Keratinocyte (primary cell): Measurements from ENCODE around the gene ZNF839. TPM values are rescaled to one million over a fixed set of nuclear protein-coding genes. Genes with fewer than 3 reads are reported as not detected.
"Not testable (repeated sequence)": the region's sequence is repeated elsewhere in the genome, so short reads cannot be mapped to it uniquely, and the experiment has no call there.

Experiments
- DNase-seq: peaks from one replicate; pipeline ENCODE4 v3.0.0-alpha.2; 2011; ENCODE audit warnings: low read depth, missing footprints, low spot score
- FAIRE-seq: peaks from 2 replicates; lab custom pipeline; 2011; peaks lifted over from hg19 to GRCh38; lab: Jason Lieb, UNC
- H2AFZ ChIP-seq: 2 replicates; pipeline ENCODE4 v1.6.0; 2012; ENCODE audit warnings: low read length, control low read depth, inconsistent platforms; ENCODE audit not compliant: control insufficient read depth
- H3K27ac ChIP-seq: 2 replicates; pipeline ENCODE4 v1.5.1; 2011; ENCODE audit warnings: low read length; ENCODE audit not compliant: control insufficient read depth, insufficient read depth
- H3K27me3 ChIP-seq: 3 replicates; pipeline ENCODE4 v1.6.0; 2011; ENCODE audit warnings: low read length; ENCODE audit not compliant: control insufficient read depth, insufficient read depth; ENCODE audit errors: extremely low read depth
- H3K36me3 ChIP-seq, 2 experiments: 2 replicates in 1 of 2; 3 replicates in 1 of 2; pipeline ENCODE4 v1.5.1; 2011; ENCODE audit warnings: low read length in 2 of 2, mild to moderate bottlenecking in 1 of 2; ENCODE audit not compliant: control insufficient read depth in 2 of 2, insufficient read depth in 2 of 2; ENCODE audit errors: extremely low read depth in 1 of 2
- H3K4me1 ChIP-seq: 3 replicates; pipeline ENCODE4 v1.5.1; 2011; ENCODE audit warnings: low read length; ENCODE audit not compliant: control insufficient read depth, insufficient read depth; ENCODE audit errors: extremely low read depth
- H3K4me2 ChIP-seq: 3 replicates; pipeline ENCODE4 v1.6.0; 2011; ENCODE audit warnings: low read depth, low read length; ENCODE audit not compliant: control insufficient read depth, insufficient read depth; ENCODE audit errors: extremely low read depth
- H3K4me3 ChIP-seq, 3 experiments: fragments of 200-600 bp in 1 of 3; sonication (generic) in 1 of 3; 2 replicates in 2 of 3; 3 replicates in 1 of 3; pipeline ENCODE4 v1.5.1; 2011 to 2016; ENCODE audit warnings: low read length in 3 of 3, mild to moderate bottlenecking in 3 of 3, control low read depth in 2 of 3, inconsistent platforms in 1 of 3, low read depth in 1 of 3, mixed read lengths in 1 of 3, mixed run types in 1 of 3, moderate library complexity in 1 of 3; ENCODE audit not compliant: control insufficient read depth in 2 of 3, insufficient read depth in 2 of 3; ENCODE audit errors: extremely low read depth in 1 of 3
- H3K79me2 ChIP-seq: 2 replicates; pipeline ENCODE4 v1.6.0; 2012; ENCODE audit warnings: low read length; ENCODE audit not compliant: control insufficient read depth, insufficient read depth
- H3K9ac ChIP-seq: 3 replicates; pipeline ENCODE4 v1.6.0; 2011; ENCODE audit warnings: low read length; ENCODE audit not compliant: control insufficient read depth, insufficient read depth; ENCODE audit errors: extremely low read depth
- H3K9me1 ChIP-seq: 3 replicates; pipeline ENCODE4 v1.6.0; 2011; ENCODE audit warnings: low read length; ENCODE audit not compliant: control insufficient read depth, insufficient read depth; ENCODE audit errors: extremely low read depth
- H3K9me3 ChIP-seq: 2 replicates; pipeline ENCODE4 v1.5.1; 2012; ENCODE audit warnings: low read depth, low read length; ENCODE audit not compliant: control insufficient read depth
- H4K20me1 ChIP-seq: 3 replicates; pipeline ENCODE4 v1.6.0; 2011; ENCODE audit warnings: low read length; ENCODE audit not compliant: control insufficient read depth, insufficient read depth; ENCODE audit errors: extremely low read depth
- EZH2 ChIP-seq: IDR thresholded peaks from one replicate; pipeline ENCODE4 v1.6.1; 2012; ENCODE audit warnings: inconsistent platforms, mild to moderate bottlenecking, low read length, moderate library complexity
- dilution Hi-C: fragments of 300-500 bp; cut with MboI; formaldehyde crosslinking; loops from one replicate; pipeline ENCODE4 v1.7.0; 2020; ENCODE audit warnings: low sequenced_read_pairs; ENCODE audit not compliant: extremely low pct_ligation_motif_present
- polyA plus RNA-seq, 5 experiments: library from polyadenylated mRNA; depleted of rRNA in 3 of 5; stranded (reverse) in 3 of 5; stranded (forward) in 1 of 5; unstranded in 1 of 5; fragments of >200 nt; gene quantifications; 1 replicate in 1 of 5; 2 replicates in 3 of 5; 3 replicates in 1 of 5; pipeline versions ENCODE4 v1.2.1 to v1.2.3, GENCODE V29; 2011 to 2012; ENCODE audit warnings: missing spikeins in 2 of 5, low read depth in 1 of 5, low replicate concordance in 1 of 5
- TF ChIP-seq, protein P1 (sequence below), 3 experiments: IDR thresholded peaks in 1 of 3; conservative IDR thresholded peaks in 1 of 3; optimal IDR thresholded peaks in 1 of 3; 2 replicates in 2 of 3; 3 replicates in 1 of 3; pipeline versions ENCODE3 to v1.5.1; 2011; ENCODE audit warnings: low read length in 3 of 3, mild to moderate bottlenecking in 3 of 3, moderate library complexity in 2 of 3, control low read depth in 1 of 3, inconsistent platforms in 1 of 3; ENCODE audit not compliant: insufficient read depth in 2 of 3; ENCODE audit errors: extremely low read depth in 1 of 3

ZNF839 gene
- polyA plus RNA-seq, 1 donor (not counting 4 experiments of a cell fraction or from before 2014, with no cell fraction given): 11.0 TPM

DNA sequence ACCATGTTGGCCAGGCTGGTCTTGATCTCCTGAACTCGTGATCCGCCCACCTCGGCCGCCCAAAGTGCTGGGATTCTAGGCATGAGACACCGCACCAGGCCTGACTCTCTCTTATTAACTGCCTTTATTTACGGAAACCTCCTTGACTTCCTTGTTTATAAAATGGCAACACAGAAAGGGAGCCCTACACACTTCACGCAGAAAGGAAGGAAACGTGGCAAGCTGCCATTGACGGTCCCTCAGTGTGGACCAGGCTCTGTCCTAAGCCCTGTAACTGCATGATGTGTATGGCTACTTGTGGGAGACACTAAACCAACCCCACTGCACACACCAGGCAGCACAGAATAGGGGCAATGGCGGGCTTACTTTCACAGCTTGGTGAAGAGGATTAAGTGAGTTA lies 31.5 kb downstream of the ZNF839 start:
- Histone ChIP-seq H3K9me1 (no peaks in the 10 kb centered on the region), H3K36me3 (peaks cover 22 to 25% of the 10 kb centered on the region in 2 experiments), H2AFZ (no peak overlapping the region), H3K79me2 (no peaks in the 10 kb centered on the region), H3K4me1 (no peaks in the 10 kb centered on the region), H3K27me3 (no peaks in the 10 kb centered on the region), H3K9me3 (no peaks in the 10 kb centered on the region), H3K27ac (no peak overlapping the region), H3K4me3 (no peak overlapping the region), H4K20me1 (no peaks in the 10 kb centered on the region), H3K9ac (no peak overlapping the region), H3K4me2 (no peak overlapping the region)
- DNase-seq (no peak), FAIRE-seq (no peak)
- no peak for TF ChIP-seq EZH2
- TF ChIP-seq, protein P1, sequence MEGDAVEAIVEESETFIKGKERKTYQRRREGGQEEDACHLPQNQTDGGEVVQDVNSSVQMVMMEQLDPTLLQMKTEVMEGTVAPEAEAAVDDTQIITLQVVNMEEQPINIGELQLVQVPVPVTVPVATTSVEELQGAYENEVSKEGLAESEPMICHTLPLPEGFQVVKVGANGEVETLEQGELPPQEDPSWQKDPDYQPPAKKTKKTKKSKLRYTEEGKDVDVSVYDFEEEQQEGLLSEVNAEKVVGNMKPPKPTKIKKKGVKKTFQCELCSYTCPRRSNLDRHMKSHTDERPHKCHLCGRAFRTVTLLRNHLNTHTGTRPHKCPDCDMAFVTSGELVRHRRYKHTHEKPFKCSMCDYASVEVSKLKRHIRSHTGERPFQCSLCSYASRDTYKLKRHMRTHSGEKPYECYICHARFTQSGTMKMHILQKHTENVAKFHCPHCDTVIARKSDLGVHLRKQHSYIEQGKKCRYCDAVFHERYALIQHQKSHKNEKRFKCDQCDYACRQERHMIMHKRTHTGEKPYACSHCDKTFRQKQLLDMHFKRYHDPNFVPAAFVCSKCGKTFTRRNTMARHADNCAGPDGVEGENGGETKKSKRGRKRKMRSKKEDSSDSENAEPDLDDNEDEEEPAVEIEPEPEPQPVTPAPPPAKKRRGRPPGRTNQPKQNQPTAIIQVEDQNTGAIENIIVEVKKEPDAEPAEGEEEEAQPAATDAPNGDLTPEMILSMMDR (optimal IDR thresholded peaks at IDR 0.05 in 1 of 3, IDR thresholded peaks at IDR 0.05 in 1 of 3, conservative IDR thresholded peaks at IDR 0.05 in 1 of 3; ENCODE audit: extremely low read depth in 1 of 3, insufficient read depth in 2 of 3, low read length in 3 of 3): no peak
- dilution Hi-C loops: no loop called here

DNA sequence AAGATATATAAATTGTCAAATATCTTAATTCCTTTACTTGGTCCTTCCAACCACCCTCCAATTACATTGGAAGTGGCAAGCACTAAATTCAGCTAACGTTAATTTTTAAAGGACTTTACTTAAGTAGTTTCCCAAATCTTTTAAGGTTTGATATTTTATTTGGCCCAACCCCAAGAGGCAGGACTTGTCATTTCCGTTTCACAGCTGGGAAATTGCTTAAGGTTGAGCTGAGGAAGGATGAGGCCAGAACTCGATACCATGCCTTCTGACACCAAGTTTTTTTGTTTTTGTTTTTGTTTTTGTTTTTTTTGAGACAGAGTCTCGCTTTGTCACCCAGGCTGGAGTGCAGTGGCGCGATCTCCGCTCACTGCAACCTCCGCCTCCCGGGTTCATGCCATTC lies 32.0 kb downstream of the ZNF839 start:
- H3K4me3 ChIP-seq, H4K20me1 ChIP-seq, H3K27ac ChIP-seq, dilution Hi-C loops, H3K9me3 ChIP-seq, H2AFZ ChIP-seq, H3K79me2 ChIP-seq, H3K27me3 ChIP-seq, H3K4me2 ChIP-seq, DNase-seq, FAIRE-seq, H3K9me1 ChIP-seq, H3K9ac ChIP-seq, H3K4me1 ChIP-seq: not testable (repeated sequence)
- H3K36me3 ChIP-seq: peaks cover 22 to 25% of the 10 kb centered on the region in 2 experiments

DNA sequence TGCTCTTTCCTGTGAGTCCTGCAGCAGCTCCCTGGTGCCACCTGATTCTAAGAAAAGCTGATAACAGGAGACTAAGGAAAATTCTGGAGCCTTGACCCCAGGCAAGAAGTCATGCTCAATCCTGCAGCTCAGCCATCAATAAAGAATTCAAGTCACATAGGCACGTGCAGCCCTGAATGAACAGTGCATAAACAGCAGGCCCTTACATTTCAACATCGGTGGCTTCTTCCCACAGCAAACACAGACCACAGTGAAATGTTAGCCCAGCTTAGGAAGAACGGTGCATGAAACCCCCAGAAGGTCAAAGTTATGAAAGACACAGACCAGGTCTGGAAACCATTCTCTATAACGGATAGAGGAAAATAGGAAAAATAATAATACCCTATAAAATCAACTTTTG lies 32.7 kb downstream of the ZNF839 start:
- dilution Hi-C loops: no loop called here

More for the DNA sequence above, 32.7 kb downstream of the ZNF839 start:
- Histone ChIP-seq H3K4me3 (no peak overlapping the region), H3K9ac (no peak overlapping the region), H3K4me2 (no peak overlapping the region), H3K36me3 (peaks cover 22 to 25% of the 10 kb centered on the region in 2 experiments), H3K9me3 (no peaks in the 10 kb centered on the region), H3K27me3 (no peaks in the 10 kb centered on the region), H3K4me1 (no peaks in the 10 kb centered on the region), H2AFZ (no peak overlapping the region), H3K9me1 (no peaks in the 10 kb centered on the region), H3K27ac (no peak overlapping the region), H3K79me2 (no peaks in the 10 kb centered on the region), H4K20me1 (no peaks in the 10 kb centered on the region)
- TF ChIP-seq, protein P1 (optimal IDR thresholded peaks at IDR 0.05 in 1 of 3, IDR thresholded peaks at IDR 0.05 in 1 of 3, conservative IDR thresholded peaks at IDR 0.05 in 1 of 3; ENCODE audit: extremely low read depth in 1 of 3, insufficient read depth in 2 of 3, low read length in 3 of 3): no peak
- TF ChIP-seq EZH2: no peak
- DNase-seq: no peak
- FAIRE-seq: no peak
